Esophagus muscularis mucosa (tissue), 3 donors: ENCODE data around the gene RAE1.

Experiments
- CTCF ChIP-seq, 3 experiments: fragments of 200-600 bp in 2 of 3; fragments of 450-650 bp in 1 of 3; sonication (generic) in 2 of 3; IDR thresholded peaks; one replicate each; pipeline ENCODE4 v1.5.1; 2017 to 2019; ENCODE audit warnings: antibody characterized with exemption in 3 of 3, mild to moderate bottlenecking in 2 of 3, moderate library complexity in 1 of 3
- POLR2A ChIP-seq: fragments of 450-650 bp; IDR thresholded peaks from one replicate; pipeline ENCODE4 v1.6.1; 2017; ENCODE audit warnings: antibody characterized with exemption, moderate library complexity, mild to moderate bottlenecking, low read depth
- POLR2AphosphoS5 ChIP-seq, 2 donors: sonication (generic); formaldehyde crosslinking; IDR thresholded peaks; one replicate each; pipeline ENCODE4 v1.6.1; 2017; ENCODE audit warnings: antibody characterized with exemption in 2 of 2

- peak; percentile 86 to 93 for TF ChIP-seq POLR2AphosphoS5 (IDR thresholded peaks at IDR 0.05)
- peak; percentile 21 for TF ChIP-seq POLR2A
- no peak for TF ChIP-seq CTCF (IDR thresholded peaks at IDR 0.05)
These were observed at the start of gene RAE1 for GRCh38 chr20:57351042-57351783.
